ENCODE results near the gene NLGN1. TPM values are rescaled to one million over a fixed set of nuclear protein-coding genes. Genes with fewer than 3 reads are reported as not detected.

NLGN1 gene
- total and polyA plus RNA-seq, 2 of the 13 experiments (the other 11 are each of a cell fraction or from before 2014, with no cell fraction given) = not detected

GRCh38 chr3:173744479-173744878 is 346.9 kb downstream of the NLGN1 start:
- Histone ChIP-seq H3K27ac (ENCODE audit: extremely low read length, insufficient read depth, low read length) (no peak overlapping the region), H3K4me1 (ENCODE audit: insufficient read depth, low read length) (no peaks in the 10 kb centered on the region), H3K9ac (ENCODE audit: insufficient read depth, low read depth, low read length) (no peak overlapping the region), H3K79me2 (ENCODE audit: insufficient read depth, low read length) (no peaks in the 10 kb centered on the region), H4K20me1 (ENCODE audit: insufficient read depth, low read length) (no peaks in the 10 kb centered on the region), H3K9me3 (ENCODE audit: low read length) (no peaks in the 10 kb centered on the region), H3K4me3 (replicated peaks in 1 of 3; ENCODE audit: insufficient read depth in 1 of 3, low read depth in 2 of 3, low read length in 3 of 3) (no peak overlapping the region), H2AFZ (ENCODE audit: low read length) (no peak overlapping the region), H3K4me2 (ENCODE audit: low read depth, low read length) (no peak overlapping the region), H3K27me3 (ENCODE audit: control insufficient read depth in 1 of 2, insufficient read depth in 2 of 2, low read length in 2 of 2) (no peaks in the 10 kb centered on the region), H3K36me3 (replicated peaks in 1 of 2; ENCODE audit: control insufficient read depth in 1 of 2, insufficient read depth in 2 of 2, low read length in 2 of 2) (no peaks in the 10 kb centered on the region)
- no TSS peak for BruUV-seq (replicated peaks)
- ChIA-PET CTCF (ENCODE audit: low intra/inter-chr PET ratio, low total read pairs) (no interaction called here), POLR2A (no interaction called here)
- 8% methylated on average over 3 of the region's 3 CpGs for WGBS (ENCODE audit: low lambda C conversion rate)
- no peak for ATAC-seq
- FAIRE-seq = no peak
- in situ Hi-C loops (cut with HindIII; ENCODE audit: extremely low pct_ligation_motif_present, low pct_unique_long_range_greater_than_20kb) (no loop called here), intact Hi-C loops (cut with micrococcal nuclease; ENCODE audit: unreplicated experiment) (no loop called here)
- no peak for TF ChIP-seq ZKSCAN1 (IDR thresholded peaks at IDR 0.05; ENCODE audit: low read length)
- TF ChIP-seq ZIK1 (CRISPR knock-in tag; IDR thresholded peaks at IDR 0.05; ENCODE audit: borderline replicate concordance, low read depth) = no peak
- no peak for TF ChIP-seq HIC2 (CRISPR knock-in tag; IDR thresholded peaks at IDR 0.05; ENCODE audit: low read depth)
- no peak for TF ChIP-seq HNRNPLL (IDR thresholded peaks at IDR 0.05; ENCODE audit: low read depth, low read length, poor library complexity, severe bottlenecking)
- no peak for DNase-seq (ENCODE audit: low spot score)

- no peak overlapping the region for H3K4me3 ChIP-seq (replicated peaks in 1 of 3; ENCODE audit: insufficient read depth in 1 of 3, low read depth in 2 of 3, low read length in 3 of 3)
- no peaks in the 10 kb centered on the region for H3K36me3 ChIP-seq (replicated peaks in 1 of 2; ENCODE audit: control insufficient read depth in 1 of 2, insufficient read depth in 2 of 2, low read length in 2 of 2)
- no peaks in the 10 kb centered on the region for H3K9me3 ChIP-seq (ENCODE audit: low read length)
- BruUV-seq (replicated peaks) = no TSS peak
- DNase-seq (ENCODE audit: low spot score) (no peak), FAIRE-seq (no peak), ATAC-seq (no peak)
- H3K4me1 ChIP-seq (ENCODE audit: insufficient read depth, low read length) = no peaks in the 10 kb centered on the region
- H4K20me1 ChIP-seq (ENCODE audit: insufficient read depth, low read length) = no peaks in the 10 kb centered on the region
- H3K9ac ChIP-seq (ENCODE audit: insufficient read depth, low read depth, low read length) = no peak overlapping the region
- H3K79me2 ChIP-seq (ENCODE audit: insufficient read depth, low read length) = no peaks in the 10 kb centered on the region
- CTCF ChIA-PET (ENCODE audit: low intra/inter-chr PET ratio, low total read pairs) = no interaction called here
- no peak overlapping the region for H2AFZ ChIP-seq (ENCODE audit: low read length)
- in situ Hi-C loops (cut with HindIII; ENCODE audit: extremely low pct_ligation_motif_present, low pct_unique_long_range_greater_than_20kb) = no loop called here
- POLR2A ChIA-PET = no interaction called here
- 21% methylated on average over 4 of the region's 4 CpGs for WGBS (ENCODE audit: low lambda C conversion rate)
- H3K27ac ChIP-seq (ENCODE audit: extremely low read length, insufficient read depth, low read length) = no peak overlapping the region
- H3K4me2 ChIP-seq (ENCODE audit: low read depth, low read length) = no peak overlapping the region
- intact Hi-C loops (cut with micrococcal nuclease; ENCODE audit: unreplicated experiment) = no loop called here
- H3K27me3 ChIP-seq (ENCODE audit: control insufficient read depth in 1 of 2, insufficient read depth in 2 of 2, low read length in 2 of 2) = no peaks in the 10 kb centered on the region
- no peak for TF ChIP-seq TEAD2 (CRISPR knock-in tag; IDR thresholded peaks at IDR 0.05)
- TF ChIP-seq ZNF639 (CRISPR knock-in tag; conservative IDR thresholded peaks at IDR 0.05) = no peak
- no peak for TF ChIP-seq POLR2A (IDR thresholded peaks at IDR 0.05; ENCODE audit: insufficient read depth in 1 of 2, low read depth in 2 of 2, low read length in 2 of 2)
- no peak for TF ChIP-seq ZNF235 (CRISPR knock-in tag; IDR thresholded peaks at IDR 0.05; ENCODE audit: borderline replicate concordance)
- TF ChIP-seq ZNF230 (CRISPR knock-in tag; IDR thresholded peaks at IDR 0.05) = no peak
- TF ChIP-seq HOXA7 (CRISPR knock-in tag; IDR thresholded peaks at IDR 0.05) = no peak
- no peak for TF ChIP-seq NCOA1 (CRISPR knock-in tag; IDR thresholded peaks at IDR 0.05)
- TF ChIP-seq KLF6 (CRISPR knock-in tag; IDR thresholded peaks at IDR 0.05) = no peak
- no peak for TF ChIP-seq DMTF1 (CRISPR knock-in tag; IDR thresholded peaks at IDR 0.05)
- TF ChIP-seq ZFYVE20 (CRISPR knock-in tag; IDR thresholded peaks at IDR 0.05; ENCODE audit: borderline replicate concordance, low read depth) = no peak
- TF ChIP-seq ZNF563 (CRISPR knock-in tag; IDR thresholded peaks at IDR 0.05) = no peak
- TF ChIP-seq NR2F2 (IDR thresholded peaks at IDR 0.05; ENCODE audit: borderline replicate concordance, low read depth) = no peak
Observed at GRCh38 chr3:173744895-173745294, 347.4 kb downstream of the NLGN1 start.
